Mesenchymal stem cell (in vitro differentiated cells and primary cell): ENCODE measurements around the gene VPS54.

Source experiments
- DNase-seq: peaks from one replicate; pipeline ENCODE4 v3.0.0-alpha.2; 2013
- H2AFZ ChIP-seq: one replicate; pipeline ENCODE4 v1.6.1; 2013; ENCODE audit warnings: low read depth, mild to moderate bottlenecking, control low read depth, inconsistent platforms, low read length, moderate library complexity
- H2AK5ac ChIP-seq: 2 replicates; pipeline ENCODE4 v1.6.1; 2013; ENCODE audit warnings: low read length, moderate library complexity, mild to moderate bottlenecking, inconsistent platforms; ENCODE audit not compliant: severe bottlenecking
- H2BK120ac ChIP-seq: one replicate; pipeline ENCODE4 v1.6.1; 2013; ENCODE audit warnings: low read depth, mild to moderate bottlenecking, inconsistent platforms, low read length, moderate library complexity
- H2BK12ac ChIP-seq, 2 experiments: one replicate each; pipeline ENCODE4 v1.6.1; 2013; ENCODE audit warnings: inconsistent platforms in 2 of 2, low read length in 2 of 2, mild to moderate bottlenecking in 2 of 2, moderate library complexity in 2 of 2, control low read depth in 1 of 2
- H2BK15ac ChIP-seq: one replicate; pipeline ENCODE4 v1.6.1; 2013; ENCODE audit warnings: mild to moderate bottlenecking, low read depth, inconsistent platforms; ENCODE audit not compliant: poor library complexity, severe bottlenecking
- H2BK5ac ChIP-seq: 2 replicates; pipeline ENCODE4 v1.6.1; 2013; ENCODE audit warnings: low read depth, mild to moderate bottlenecking, low read length, control low read depth, inconsistent platforms; ENCODE audit not compliant: poor library complexity, severe bottlenecking
- H3K14ac ChIP-seq, 2 experiments: one replicate each; pipeline ENCODE4 v1.6.1; 2013; ENCODE audit warnings: inconsistent platforms in 2 of 2, low read length in 2 of 2, control low read depth in 1 of 2, mild to moderate bottlenecking in 1 of 2, moderate library complexity in 1 of 2
- H3K18ac ChIP-seq, 2 experiments: one replicate each; pipeline ENCODE4 v1.6.1; 2013; ENCODE audit warnings: inconsistent platforms in 2 of 2, low read length in 2 of 2, control low read depth in 1 of 2, low read depth in 1 of 2, mild to moderate bottlenecking in 1 of 2
- H3K23ac ChIP-seq, 2 experiments: one replicate each; pipeline ENCODE4 v1.6.1; 2013; ENCODE audit warnings: inconsistent platforms in 2 of 2, low read length in 2 of 2, mild to moderate bottlenecking in 2 of 2, moderate library complexity in 2 of 2, control low read depth in 1 of 2
- H3K27ac ChIP-seq: 2 replicates; pipeline ENCODE4 v1.5.1; 2013; ENCODE audit warnings: mild to moderate bottlenecking, moderate library complexity, low read length, control low read depth, inconsistent platforms; ENCODE audit not compliant: poor library complexity, severe bottlenecking
- H3K27me3 ChIP-seq, 2 experiments: 2 replicates each; pipeline versions ENCODE4 v1.6.1 to v1.7.0; 2013; ENCODE audit warnings: low read length in 2 of 2, mild to moderate bottlenecking in 2 of 2, moderate library complexity in 2 of 2, control low read depth in 1 of 2, inconsistent platforms in 1 of 2; ENCODE audit not compliant: control insufficient read depth in 1 of 2, insufficient read depth in 1 of 2
- H3K36me3 ChIP-seq, 2 experiments: 2 replicates each; pipeline versions ENCODE4 v1.6.1 to v1.7.0; 2013; ENCODE audit warnings: low read length in 2 of 2, control low read depth in 1 of 2, inconsistent platforms in 1 of 2, low read depth in 1 of 2, mild to moderate bottlenecking in 1 of 2; ENCODE audit not compliant: insufficient read depth in 2 of 2, control insufficient read depth in 1 of 2
- H3K4ac ChIP-seq, 2 experiments: one replicate each; pipeline ENCODE4 v1.6.1; 2013; ENCODE audit warnings: inconsistent platforms in 2 of 2, low read length in 2 of 2, mild to moderate bottlenecking in 2 of 2, moderate library complexity in 2 of 2, control low read depth in 1 of 2, low read depth in 1 of 2
- H3K4me1 ChIP-seq: 2 replicates; pipeline ENCODE4 v1.6.1; 2013; ENCODE audit warnings: low read depth, low read length, control low read depth; ENCODE audit not compliant: control insufficient read depth, insufficient read depth
- H3K4me2 ChIP-seq: 2 replicates; pipeline ENCODE4 v1.6.1; 2013; ENCODE audit warnings: low read length, mild to moderate bottlenecking, inconsistent platforms; ENCODE audit not compliant: poor library complexity, severe bottlenecking
- H3K4me3 ChIP-seq, 2 experiments: 2 replicates each; pipeline versions ENCODE4 v1.5.1 to v1.7.0; 2013; ENCODE audit warnings: low read length in 2 of 2, mild to moderate bottlenecking in 2 of 2, control low read depth in 1 of 2, low read depth in 1 of 2; ENCODE audit not compliant: insufficient read depth in 1 of 2
- H3K79me1 ChIP-seq: replicated peaks from 2 replicates; pipeline ENCODE4 v1.6.1; 2013; ENCODE audit warnings: mild to moderate bottlenecking, control low read depth, low read length, inconsistent platforms; ENCODE audit not compliant: poor library complexity, severe bottlenecking
- H3K9ac ChIP-seq: 2 replicates; pipeline ENCODE4 v1.7.0; 2013; ENCODE audit warnings: mild to moderate bottlenecking, low read length, moderate library complexity
- H3K9me3 ChIP-seq: 2 replicates; pipeline ENCODE4 v1.7.0; 2013; ENCODE audit warnings: mild to moderate bottlenecking, low read length; ENCODE audit not compliant: control insufficient read depth
- H4K8ac ChIP-seq: one replicate; pipeline ENCODE4 v1.6.1; 2013; ENCODE audit warnings: inconsistent platforms, mild to moderate bottlenecking, low read length, moderate library complexity
- H4K91ac ChIP-seq: one replicate; pipeline ENCODE4 v1.6.1; 2013; ENCODE audit warnings: mild to moderate bottlenecking, low read length, inconsistent platforms
- WGBS: methylation state at CpG from one replicate; pipeline ENCODE4 v1.1.7; 2013; ENCODE audit warnings: mixed read lengths; 5-methylcytosine and 5-hydroxymethylcytosine counted together

VPS54 gene

DNA sequence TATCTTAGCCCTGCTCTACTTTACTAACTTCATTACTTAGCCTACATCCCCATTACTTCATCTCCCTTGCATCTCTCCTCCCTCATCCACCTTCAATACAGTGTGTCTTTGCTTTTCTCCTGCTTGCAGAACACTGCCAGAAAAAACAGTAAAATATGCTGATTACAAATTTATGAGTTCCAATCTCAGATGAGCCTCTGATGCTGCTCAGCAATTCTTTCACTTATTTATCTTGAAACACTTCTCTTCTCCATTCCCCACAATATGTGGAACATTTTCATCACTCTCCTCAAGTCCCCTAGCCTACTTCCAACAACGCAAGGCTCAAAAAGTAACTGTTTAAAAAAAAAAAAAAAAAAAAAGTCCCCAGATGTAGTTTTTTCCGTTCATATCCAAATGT lies 7.1 kb downstream of the VPS54 start:
- WGBS, result 96% methylated on average over 2 of the region's 2 CpGs
- Histone ChIP-seq H2BK12ac (no peak overlapping the region), H3K27me3 (no peaks in the 10 kb centered on the region)

DNA sequence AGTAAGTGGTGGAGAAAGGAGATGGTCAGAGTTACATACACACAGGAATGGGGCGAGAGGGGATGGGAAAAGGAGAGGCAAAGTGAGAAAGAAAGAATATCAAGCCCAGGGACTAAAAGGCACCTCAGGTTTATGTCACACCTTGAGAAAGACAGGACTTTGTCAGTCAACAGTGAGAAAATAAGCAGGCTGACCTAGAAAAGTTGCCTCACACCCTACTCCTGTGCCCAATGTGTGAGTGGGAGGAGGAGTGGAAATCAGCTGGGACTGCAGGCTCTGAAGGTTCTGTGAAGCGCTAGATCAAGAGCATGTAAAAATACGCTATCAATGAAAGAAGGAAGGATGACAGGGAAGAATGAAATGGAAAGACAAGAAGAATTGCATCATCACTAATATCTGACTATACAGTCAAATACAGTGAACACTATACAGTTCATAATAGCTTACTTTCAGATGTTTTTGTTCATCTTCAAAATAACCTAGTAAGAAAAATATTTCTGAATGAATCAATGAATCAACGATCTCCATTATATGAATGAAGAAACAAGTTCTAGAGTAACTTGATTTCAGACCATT lies 10.7 kb downstream of the VPS54 start:
- H4K91ac ChIP-seq, result no peak overlapping the region
- H3K4me1 ChIP-seq, result no peaks in the 10 kb centered on the region
- no peak overlapping the region for H2AK5ac ChIP-seq
- no peak overlapping the region for H3K18ac ChIP-seq
- H3K36me3 ChIP-seq, result peaks cover 0 to 2% of the 10 kb centered on the region in 2 experiments
- no peaks in the 10 kb centered on the region for H3K9me3 ChIP-seq
- no peak overlapping the region for H2AFZ ChIP-seq
- 100% methylated on average over 1 of the region's 4 CpGs for WGBS
- peaks cover 14% of the 10 kb centered on the region for H3K79me1 ChIP-seq
- no peak overlapping the region for H2BK5ac ChIP-seq
- H3K4me2 ChIP-seq, result no peak overlapping the region
- no peak overlapping the region for H3K9ac ChIP-seq
- H3K23ac ChIP-seq, result no peak overlapping the region
- no peak overlapping the region for H3K4ac ChIP-seq
- H4K8ac ChIP-seq, result no peak overlapping the region
- H2BK15ac ChIP-seq, result no peak overlapping the region
- H3K14ac ChIP-seq, result no peak overlapping the region
- H2BK120ac ChIP-seq, result no peak overlapping the region
- H3K27ac ChIP-seq, result no peak overlapping the region
- H3K4me3 ChIP-seq, result no peak overlapping the region
- no peak overlapping the region for H2BK12ac ChIP-seq
- H3K27me3 ChIP-seq, result no peaks in the 10 kb centered on the region
- no peak for DNase-seq

More for the DNA sequence above, 7.1 kb downstream of the VPS54 start:
- Histone ChIP-seq H3K4me2 (no peak overlapping the region), H3K4me1 (peaks cover 2% of the 10 kb centered on the region), H3K18ac (no peak overlapping the region), H2BK15ac (no peak overlapping the region), H4K8ac (no peak overlapping the region), H2BK5ac (no peak overlapping the region), H3K9me3 (no peaks in the 10 kb centered on the region), H3K4me3 (no peak overlapping the region), H3K27ac (no peak overlapping the region), H2AK5ac (no peak overlapping the region), H3K23ac (no peak overlapping the region), H3K14ac (no peak overlapping the region), H3K79me1 (peaks cover 5% of the 10 kb centered on the region), H2BK120ac (no peak overlapping the region), H3K4ac (no peak overlapping the region), H3K9ac (no peak overlapping the region), H2AFZ (no peak overlapping the region), H4K91ac (no peak overlapping the region), H3K36me3 (no peaks in the 10 kb centered on the region)
- DNase-seq, result no peak

DNA sequence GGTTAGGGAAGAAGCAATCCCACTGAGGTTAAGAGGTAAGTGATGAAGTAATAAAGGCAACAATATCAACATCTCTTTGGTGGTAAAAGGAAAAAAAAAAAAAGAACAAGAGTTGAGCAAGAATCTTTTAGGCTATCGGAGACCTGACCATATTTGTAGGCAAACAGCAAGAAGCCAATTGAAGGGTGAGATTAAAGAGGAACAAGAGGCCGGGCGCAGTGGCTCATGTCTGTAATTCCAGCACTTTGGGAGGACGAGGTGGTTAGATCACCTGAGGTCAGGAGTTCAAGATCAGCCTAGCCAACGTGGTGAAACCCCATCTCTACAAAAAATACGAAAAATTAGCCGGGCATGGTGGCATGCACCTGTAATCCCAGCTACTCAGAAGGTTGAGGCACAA lies 11.3 kb downstream of the VPS54 start:
- no peak overlapping the region for H2AK5ac ChIP-seq
- H2BK15ac ChIP-seq, result no peak overlapping the region
- no peaks in the 10 kb centered on the region for H3K9me3 ChIP-seq
- no peak overlapping the region for H2BK5ac ChIP-seq
- H2AFZ ChIP-seq, result no peak overlapping the region
- no peak overlapping the region for H4K91ac ChIP-seq
- no peak overlapping the region for H2BK120ac ChIP-seq
- no peak overlapping the region for H3K23ac ChIP-seq
- 93% methylated on average over 7 of the region's 7 CpGs for WGBS
- no peak overlapping the region for H3K9ac ChIP-seq
- H3K36me3 ChIP-seq, result peaks cover 0 to 2% of the 10 kb centered on the region in 2 experiments
- no peak overlapping the region for H2BK12ac ChIP-seq
- H3K79me1 ChIP-seq, result peaks cover 14% of the 10 kb centered on the region
- no peak overlapping the region for H4K8ac ChIP-seq
- H3K27me3 ChIP-seq, result no peaks in the 10 kb centered on the region
- no peak overlapping the region for H3K4me2 ChIP-seq
- H3K27ac ChIP-seq, result no peak overlapping the region
- no peak overlapping the region for H3K18ac ChIP-seq
- no peak for DNase-seq
- H3K4me3 ChIP-seq, result no peak overlapping the region
- no peaks in the 10 kb centered on the region for H3K4me1 ChIP-seq
- no peak overlapping the region for H3K4ac ChIP-seq
- H3K14ac ChIP-seq, result no peak overlapping the region

DNA sequence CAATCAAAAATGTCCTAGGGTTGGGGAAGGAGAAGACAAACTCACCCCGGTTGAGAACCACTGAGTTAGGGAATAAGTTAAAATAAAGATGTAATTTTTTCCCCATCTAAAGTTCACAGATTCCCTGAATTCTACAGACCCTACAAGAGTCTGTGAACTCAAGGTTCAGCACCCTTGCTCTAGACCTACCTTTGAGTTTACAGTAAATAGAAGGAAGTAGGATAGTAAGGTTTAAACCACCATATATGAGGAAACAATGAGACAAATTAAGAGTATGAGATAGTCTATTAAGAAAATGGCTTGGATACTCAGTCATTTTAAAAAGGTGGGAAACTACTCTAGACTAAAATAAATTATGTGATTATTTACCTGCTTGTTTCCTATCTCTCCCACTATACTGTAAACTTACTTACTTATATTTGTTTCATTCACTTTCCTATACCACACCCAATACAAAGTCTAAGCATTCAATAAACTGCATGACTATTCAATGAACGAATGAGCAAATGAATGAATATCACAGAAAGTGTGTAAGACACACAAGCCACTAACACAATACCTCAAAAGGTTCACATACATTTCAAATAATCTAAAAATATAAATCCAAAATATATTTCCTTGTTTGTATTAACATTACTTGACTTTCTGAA lies 13.4 kb downstream of the VPS54 start:
- WGBS, result 100% methylated on average over 1 of the region's 2 CpGs
- Histone ChIP-seq H3K23ac (no peak overlapping the region), H2BK5ac (no peak overlapping the region), H3K9me3 (no peaks in the 10 kb centered on the region), H3K18ac (no peak overlapping the region), H3K4me3 (no peak overlapping the region), H3K79me1 (peaks cover 25% of the 10 kb centered on the region), H3K27me3 (no peaks in the 10 kb centered on the region), H4K91ac (no peak overlapping the region), H2AK5ac (no peak overlapping the region), H2BK12ac (no peak overlapping the region), H3K4me1 (no peaks in the 10 kb centered on the region), H3K9ac (no peak overlapping the region), H3K4ac (no peak overlapping the region), H3K4me2 (no peak overlapping the region), H3K14ac (no peak overlapping the region), H2BK15ac (no peak overlapping the region), H3K27ac (no peak overlapping the region), H3K36me3 (peaks cover 2 to 3% of the 10 kb centered on the region in 2 experiments), H2BK120ac (no peak overlapping the region), H2AFZ (no peak overlapping the region), H4K8ac (no peak overlapping the region)
- DNase-seq, result no peak
